GM10266 (cell line): Measurements from ENCODE around the gene GRB10.

Source experiments
- DNase-seq: peaks from one replicate; pipeline ENCODE4 v3.0.0; 2012; ENCODE audit errors: extremely low spot score
- CTCF ChIP-seq: IDR thresholded peaks from 2 replicates; pipeline ENCODE4 v1.5.1; 2012; ENCODE audit warnings: mild to moderate bottlenecking, low read depth; ENCODE audit not compliant: control insufficient read depth, insufficient read depth; ENCODE audit errors: missing control alignments

GRB10 gene

GRCh38 chr7:50660040-50660829 lies 122.5 kb downstream of the GRB10 start:
- no peak for DNase-seq
- no peak for TF ChIP-seq CTCF

- DNase-seq, result no peak
- TF ChIP-seq CTCF, result no peak
These were observed 123.2 kb downstream of the GRB10 start for GRCh38 chr7:50659329-50659965.

- DNase-seq, result no peak
- TF ChIP-seq CTCF, result no peak
These were observed 124.0 kb downstream of the GRB10 start for GRCh38 chr7:50658696-50659095.

GRCh38 chr7:50657912-50658311 lies 124.8 kb downstream of the GRB10 start:
- DNase-seq, result no peak
- TF ChIP-seq CTCF, result no peak

GRCh38 chr7:50657341-50657873 lies 125.3 kb downstream of the GRB10 start:
- TF ChIP-seq CTCF, result no peak
- DNase-seq, result no peak

GRCh38 chr7:50656141-50656895 lies 126.4 kb downstream of the GRB10 start:
- DNase-seq, result no peak
- no peak for TF ChIP-seq CTCF
